Activated naive CD4-positive, alpha-beta T cell (primary cell): Measurements from ENCODE around the gene CXCL14.
A peak's percentile ranks its signal among the peaks of the same experiment; 100 is the strongest.

Source experiments
- DNase-seq, 4 experiments: peaks; one replicate each; lab custom pipeline; 2025; lab: John Stamatoyannopoulos, UW

Gene CXCL14

GRCh38 chr5:135567661-135568060 is 11.1 kb downstream of the CXCL14 start:
- no peak for DNase-seq

GRCh38 chr5:135566422-135567400 is 12.1 kb downstream of the CXCL14 start:
- DNase-seq = no peak

GRCh38 chr5:135565725-135566421 is 12.9 kb downstream of the CXCL14 start:
- peak; percentile 16 to 60 (median 56) for DNase-seq

- no peak for DNase-seq
Observed at GRCh38 chr5:135565266-135565665, 13.5 kb downstream of the CXCL14 start.

GRCh38 chr5:135564331-135564730 is 14.5 kb downstream of the CXCL14 start:
- no peak for DNase-seq

GRCh38 chr5:135561266-135561665 is 17.5 kb downstream of the CXCL14 start:
- DNase-seq = no peak

- peak; percentile 6 to 31 (median 14) for DNase-seq
Observed at GRCh38 chr5:135560858-135561257, 17.9 kb downstream of the CXCL14 start.

GRCh38 chr5:135559354-135559753 is 19.4 kb downstream of the CXCL14 start:
- DNase-seq = no peak

GRCh38 chr5:135557076-135557838 is 21.5 kb downstream of the CXCL14 start:
- no peak for DNase-seq

- DNase-seq = no peak
Observed at GRCh38 chr5:135556620-135557019, 22.2 kb downstream of the CXCL14 start.

GRCh38 chr5:135555530-135555929 is 23.3 kb downstream of the CXCL14 start:
- DNase-seq = no peak

- no peak for DNase-seq
Observed at GRCh38 chr5:135553688-135554462, 24.9 kb downstream of the CXCL14 start.

GRCh38 chr5:135551593-135552447 is 27.0 kb downstream of the CXCL14 start:
- peak in 2 of 4 experiments; percentile 3 to 11 for DNase-seq

GRCh38 chr5:135549413-135549812 is 29.4 kb downstream of the CXCL14 start:
- DNase-seq = no peak

GRCh38 chr5:135547590-135548254 is 31.1 kb downstream of the CXCL14 start:
- DNase-seq = no peak

GRCh38 chr5:135546912-135547311 is 31.9 kb downstream of the CXCL14 start:
- DNase-seq = no peak

- DNase-seq = no peak
Observed at GRCh38 chr5:135546101-135546500, 32.7 kb downstream of the CXCL14 start.

GRCh38 chr5:135545099-135545498 is 33.7 kb downstream of the CXCL14 start:
- no peak for DNase-seq

GRCh38 chr5:135543485-135544304 is 35.1 kb downstream of the CXCL14 start:
- no peak for DNase-seq
